Measurements from ENCODE around the gene CERCAM. TPM values are rescaled to one million over a fixed set of nuclear protein-coding genes. Genes with fewer than 3 reads are reported as not detected.

CERCAM gene
- total and polyA plus RNA-seq, 2 of the 13 experiments (the other 11 are each of a cell fraction or from before 2014, with no cell fraction given): 9.0 to 17.1 TPM

GRCh38 chr9:128405077-128405779 is 15.4 kb upstream of the CERCAM start (continued):
- no peak for TF ChIP-seq ZSCAN21 (CRISPR knock-in tag; IDR thresholded peaks at IDR 0.05; ENCODE audit: borderline replicate concordance)

- ChIA-PET POLR2A (interaction anchor here (1.3 kb wide), 1 partner anchor 14 kb away, joined by 4 read pairs; no protein-coding TSS in a partner anchor), CTCF (ENCODE audit: low intra/inter-chr PET ratio, low total read pairs) (no interaction called here)
- Histone ChIP-seq H3K79me2 (ENCODE audit: insufficient read depth, low read length) (no peaks in the 10 kb centered on the region), H3K27ac (ENCODE audit: extremely low read length, insufficient read depth, low read length) (no peak overlapping the region), H3K4me2 (ENCODE audit: low read depth, low read length) (peak overlapping the region; percentile 88), H3K36me3 (replicated peaks in 1 of 2; ENCODE audit: control insufficient read depth in 1 of 2, insufficient read depth in 2 of 2, low read length in 2 of 2) (no peaks in the 10 kb centered on the region), H3K4me1 (ENCODE audit: insufficient read depth, low read length) (peaks cover 45% of the 10 kb centered on the region), H3K9me3 (ENCODE audit: low read length) (no peaks in the 10 kb centered on the region), H3K9ac (ENCODE audit: insufficient read depth, low read depth, low read length) (peak overlapping the region; percentile 69), H3K27me3 (ENCODE audit: control insufficient read depth in 1 of 2, insufficient read depth in 2 of 2, low read length in 2 of 2) (peaks cover 0 to 13% of the 10 kb centered on the region in 2 experiments; a peak in 1 of 5 replicates), H3K4me3 (replicated peaks in 1 of 3; ENCODE audit: insufficient read depth in 1 of 3, low read depth in 2 of 3, low read length in 3 of 3) (peak overlapping the region; percentile 52 to 68 (median 55)), H4K20me1 (ENCODE audit: insufficient read depth, low read length) (no peaks in the 10 kb centered on the region), H2AFZ (ENCODE audit: low read length) (peak overlapping the region; percentile 95)
- intact Hi-C loops (cut with micrococcal nuclease; ENCODE audit: unreplicated experiment): no loop called here
- DNase-seq (ENCODE audit: low spot score) (no peak), ATAC-seq (no peak; the same call in 2 of the 3 replicates), FAIRE-seq (no peak)
- in situ Hi-C loops (cut with HindIII; ENCODE audit: extremely low pct_ligation_motif_present, low pct_unique_long_range_greater_than_20kb): no loop called here
- WGBS (ENCODE audit: low lambda C conversion rate): 0% methylated on average over 1 of the region's 7 CpGs
- no TSS peak for BruUV-seq (replicated peaks)
- TF ChIP-seq RFXANK (CRISPR knock-in tag; IDR thresholded peaks at IDR 0.05) (no peak), EHMT2 (IDR thresholded peaks at IDR 0.05; ENCODE audit: borderline replicate concordance, low read depth, low read length) (no peak), ZNF24 (IDR thresholded peaks at IDR 0.05) (no peak), ZNF512 (CRISPR knock-in tag; IDR thresholded peaks at IDR 0.05) (no peak), LCORL (IDR thresholded peaks at IDR 0.05) (no peak), LCORL (CRISPR knock-in tag; IDR thresholded peaks at IDR 0.05) (no peak), HNRNPL (IDR thresholded peaks at IDR 0.05; ENCODE audit: low read depth, low read length) (peak; percentile 94), ZBTB44 (CRISPR knock-in tag; IDR thresholded peaks at IDR 0.05) (no peak), ZNF280D (CRISPR knock-in tag; IDR thresholded peaks at IDR 0.05) (0 out of 2 replicates have a peak, but pooled peaks have one; percentile 7), SRSF1 (optimal IDR thresholded peaks at IDR 0.05; ENCODE audit: low read depth, low read length) (peak; percentile 8), ZNF567 (CRISPR knock-in tag; IDR thresholded peaks at IDR 0.05; ENCODE audit: borderline replicate concordance) (0 out of 2 replicates have a peak, but pooled peaks have one; percentile 11)
Measured at GRCh38 chr9:128405780-128406171, 14.9 kb upstream of the CERCAM start.

Data from HepG2 (cell line).